ENCODE measurements around the gene RAB36.

RAB36 gene

GRCh38 chr22:23154461-23154860 lies 9.2 kb downstream of the RAB36 start:
- no peaks in the 10 kb centered on the region for H3K27me3 ChIP-seq (ENCODE audit: control insufficient read depth in 1 of 2, insufficient read depth in 2 of 2, low read length in 2 of 2)
- H3K27ac ChIP-seq (ENCODE audit: low read length), result no peak overlapping the region
- H3K4me3 ChIP-seq (ENCODE audit: low read length in 2 of 2), result no peak overlapping the region
- peaks cover 7 to 13% of the 10 kb centered on the region in 2 donors for H3K36me3 ChIP-seq (ENCODE audit: control insufficient read depth in 2 of 2, insufficient read depth in 2 of 2, low read length in 2 of 2)
- no peak overlapping the region for H3K9ac ChIP-seq (ENCODE audit: low read length in 2 of 2)
- no peaks in the 10 kb centered on the region for H3K4me1 ChIP-seq (ENCODE audit: control insufficient read depth, insufficient read depth, low read length)
- H3K9me3 ChIP-seq (ENCODE audit: control insufficient read depth in 2 of 2, low read length in 2 of 2), result no peaks in the 10 kb centered on the region

GRCh38 chr22:23155143-23155542 lies 9.9 kb downstream of the RAB36 start:
- Histone ChIP-seq H3K4me1 (ENCODE audit: control insufficient read depth, insufficient read depth, low read length) (no peaks in the 10 kb centered on the region), H3K9me3 (ENCODE audit: control insufficient read depth in 2 of 2, low read length in 2 of 2) (no peaks in the 10 kb centered on the region), H3K9ac (ENCODE audit: low read length in 2 of 2) (no peak overlapping the region), H3K27me3 (ENCODE audit: control insufficient read depth in 1 of 2, insufficient read depth in 2 of 2, low read length in 2 of 2) (no peaks in the 10 kb centered on the region), H3K27ac (ENCODE audit: low read length) (no peak overlapping the region), H3K4me3 (ENCODE audit: low read length in 2 of 2) (no peak overlapping the region), H3K36me3 (ENCODE audit: control insufficient read depth in 2 of 2, insufficient read depth in 2 of 2, low read length in 2 of 2) (peaks cover 7 to 9% of the 10 kb centered on the region in 2 donors)

- no peak overlapping the region for H3K9ac ChIP-seq (ENCODE audit: low read length in 2 of 2)
- H3K27me3 ChIP-seq (ENCODE audit: control insufficient read depth in 1 of 2, insufficient read depth in 2 of 2, low read length in 2 of 2), result no peaks in the 10 kb centered on the region
- no peaks in the 10 kb centered on the region for H3K9me3 ChIP-seq (ENCODE audit: control insufficient read depth in 2 of 2, low read length in 2 of 2)
- peaks cover 7 to 10% of the 10 kb centered on the region in 2 donors for H3K36me3 ChIP-seq (ENCODE audit: control insufficient read depth in 2 of 2, insufficient read depth in 2 of 2, low read length in 2 of 2)
- no peaks in the 10 kb centered on the region for H3K4me1 ChIP-seq (ENCODE audit: control insufficient read depth, insufficient read depth, low read length)
- no peak overlapping the region for H3K27ac ChIP-seq (ENCODE audit: low read length)
- no peak overlapping the region for H3K4me3 ChIP-seq (ENCODE audit: low read length in 2 of 2)
Measured at GRCh38 chr22:23155831-23156230, 10.6 kb downstream of the RAB36 start.

- Histone ChIP-seq H3K27ac (ENCODE audit: low read length) (no peak overlapping the region), H3K4me3 (ENCODE audit: low read length in 2 of 2) (no peak overlapping the region), H3K36me3 (ENCODE audit: control insufficient read depth in 2 of 2, insufficient read depth in 2 of 2, low read length in 2 of 2) (peaks cover 4 to 12% of the 10 kb centered on the region in 2 donors), H3K27me3 (ENCODE audit: control insufficient read depth in 1 of 2, insufficient read depth in 2 of 2, low read length in 2 of 2) (no peaks in the 10 kb centered on the region), H3K4me1 (ENCODE audit: control insufficient read depth, insufficient read depth, low read length) (no peaks in the 10 kb centered on the region), H3K9me3 (ENCODE audit: control insufficient read depth in 2 of 2, low read length in 2 of 2) (no peaks in the 10 kb centered on the region), H3K9ac (ENCODE audit: low read length in 2 of 2) (no peak overlapping the region)
Measured at GRCh38 chr22:23156286-23156685, 11.0 kb downstream of the RAB36 start.

GRCh38 chr22:23157560-23158515 lies 12.6 kb downstream of the RAB36 start:
- H3K4me3 ChIP-seq (ENCODE audit: low read length in 2 of 2), result no peak overlapping the region
- no peak overlapping the region for H3K9ac ChIP-seq (ENCODE audit: low read length in 2 of 2)
- H3K9me3 ChIP-seq (ENCODE audit: control insufficient read depth in 2 of 2, low read length in 2 of 2), result no peaks in the 10 kb centered on the region
- peaks cover 0 to 11% of the 10 kb centered on the region in 2 donors for H3K36me3 ChIP-seq (ENCODE audit: control insufficient read depth in 2 of 2, insufficient read depth in 2 of 2, low read length in 2 of 2)
- no peak overlapping the region for H3K27ac ChIP-seq (ENCODE audit: low read length)
- H3K4me1 ChIP-seq (ENCODE audit: control insufficient read depth, insufficient read depth, low read length), result no peaks in the 10 kb centered on the region
- no peaks in the 10 kb centered on the region for H3K27me3 ChIP-seq (ENCODE audit: control insufficient read depth in 1 of 2, insufficient read depth in 2 of 2, low read length in 2 of 2)

GRCh38 chr22:23158516-23159290 lies 13.4 kb downstream of the RAB36 start:
- Histone ChIP-seq H3K9me3 (ENCODE audit: control insufficient read depth in 2 of 2, low read length in 2 of 2) (no peaks in the 10 kb centered on the region), H3K4me1 (ENCODE audit: control insufficient read depth, insufficient read depth, low read length) (peaks cover 7% of the 10 kb centered on the region), H3K36me3 (ENCODE audit: control insufficient read depth in 2 of 2, insufficient read depth in 2 of 2, low read length in 2 of 2) (peaks cover 0 to 8% of the 10 kb centered on the region in 2 donors), H3K4me3 (ENCODE audit: low read length in 2 of 2) (no peak overlapping the region), H3K27ac (ENCODE audit: low read length) (no peak overlapping the region), H3K9ac (ENCODE audit: low read length in 2 of 2) (no peak overlapping the region), H3K27me3 (ENCODE audit: control insufficient read depth in 1 of 2, insufficient read depth in 2 of 2, low read length in 2 of 2) (no peaks in the 10 kb centered on the region)

GRCh38 chr22:23159291-23159630 lies 14.0 kb downstream of the RAB36 start:
- H3K9ac ChIP-seq (ENCODE audit: low read length in 2 of 2), result no peak overlapping the region
- H3K4me1 ChIP-seq (ENCODE audit: control insufficient read depth, insufficient read depth, low read length), result peaks cover 12% of the 10 kb centered on the region
- H3K4me3 ChIP-seq (ENCODE audit: low read length in 2 of 2), result no peak overlapping the region
- H3K27me3 ChIP-seq (ENCODE audit: control insufficient read depth in 1 of 2, insufficient read depth in 2 of 2, low read length in 2 of 2), result no peaks in the 10 kb centered on the region
- no peaks in the 10 kb centered on the region for H3K9me3 ChIP-seq (ENCODE audit: control insufficient read depth in 2 of 2, low read length in 2 of 2)
- H3K36me3 ChIP-seq (ENCODE audit: control insufficient read depth in 2 of 2, insufficient read depth in 2 of 2, low read length in 2 of 2), result peaks cover 0 to 8% of the 10 kb centered on the region in 2 donors
- no peak overlapping the region for H3K27ac ChIP-seq (ENCODE audit: low read length)

GRCh38 chr22:23161029-23161428 lies 15.8 kb downstream of the RAB36 start:
- Histone ChIP-seq H3K27ac (ENCODE audit: low read length) (no peak overlapping the region), H3K36me3 (ENCODE audit: control insufficient read depth in 2 of 2, insufficient read depth in 2 of 2, low read length in 2 of 2) (peaks cover 0 to 8% of the 10 kb centered on the region in 2 donors), H3K9me3 (ENCODE audit: control insufficient read depth in 2 of 2, low read length in 2 of 2) (no peaks in the 10 kb centered on the region), H3K27me3 (ENCODE audit: control insufficient read depth in 1 of 2, insufficient read depth in 2 of 2, low read length in 2 of 2) (no peaks in the 10 kb centered on the region), H3K4me3 (ENCODE audit: low read length in 2 of 2) (no peak overlapping the region), H3K9ac (ENCODE audit: low read length in 2 of 2) (no peak overlapping the region), H3K4me1 (ENCODE audit: control insufficient read depth, insufficient read depth, low read length) (peaks cover 13% of the 10 kb centered on the region)

GRCh38 chr22:23161574-23161973 lies 16.3 kb downstream of the RAB36 start:
- Histone ChIP-seq H3K27ac (ENCODE audit: low read length) (no peak overlapping the region), H3K4me3 (ENCODE audit: low read length in 2 of 2) (no peak overlapping the region), H3K36me3 (ENCODE audit: control insufficient read depth in 2 of 2, insufficient read depth in 2 of 2, low read length in 2 of 2) (peaks cover 0 to 8% of the 10 kb centered on the region in 2 donors), H3K27me3 (ENCODE audit: control insufficient read depth in 1 of 2, insufficient read depth in 2 of 2, low read length in 2 of 2) (no peaks in the 10 kb centered on the region), H3K9me3 (ENCODE audit: control insufficient read depth in 2 of 2, low read length in 2 of 2) (no peaks in the 10 kb centered on the region), H3K4me1 (ENCODE audit: control insufficient read depth, insufficient read depth, low read length) (peaks cover 13% of the 10 kb centered on the region), H3K9ac (ENCODE audit: low read length in 2 of 2) (no peak overlapping the region)

- H3K4me3 ChIP-seq (ENCODE audit: low read length in 2 of 2), result no peak overlapping the region
- peaks cover 13% of the 10 kb centered on the region for H3K4me1 ChIP-seq (ENCODE audit: control insufficient read depth, insufficient read depth, low read length)
- H3K9me3 ChIP-seq (ENCODE audit: control insufficient read depth in 2 of 2, low read length in 2 of 2), result no peaks in the 10 kb centered on the region
- H3K27ac ChIP-seq (ENCODE audit: low read length), result peak overlapping the region; percentile 24
- no peaks in the 10 kb centered on the region for H3K27me3 ChIP-seq (ENCODE audit: control insufficient read depth in 1 of 2, insufficient read depth in 2 of 2, low read length in 2 of 2)
- no peak overlapping the region for H3K9ac ChIP-seq (ENCODE audit: low read length in 2 of 2)
- H3K36me3 ChIP-seq (ENCODE audit: control insufficient read depth in 2 of 2, insufficient read depth in 2 of 2, low read length in 2 of 2), result peaks cover 0 to 5% of the 10 kb centered on the region in 2 donors
Measured at GRCh38 chr22:23163665-23164064, 18.4 kb downstream of the RAB36 start.
